ENCODE results near the gene APOA4. TPM values are rescaled to one million over a fixed set of nuclear protein-coding genes. Genes with fewer than 3 reads are reported as not detected.

Gene APOA4
- total RNA-seq, 4 donors from 2014 or later = 2.6 to 3.5 TPM; not detected in 2

- no peak for ATAC-seq
- no peak for DNase-seq
- Histone ChIP-seq H3K9me3 (no peaks in the 10 kb centered on the region), H3K27ac (no peak overlapping the region), H3K4me3 (no peak overlapping the region), H3K27me3 (no peaks in the 10 kb centered on the region), H3K4me1 (no peaks in the 10 kb centered on the region), H3K36me3 (no peaks in the 10 kb centered on the region)
- intact Hi-C loops (cut with DNase I; ENCODE audit: low total_unique reads) (no loop called here), in situ Hi-C loops (cut with MboI; ENCODE audit: low sequenced_read_pairs in 4 of 4) (no loop called here)
- TF ChIP-seq POLR2A (IDR thresholded peaks at IDR 0.05) (no peak), CTCF (IDR thresholded peaks at IDR 0.05 in 4 of 5, conservative IDR thresholded peaks at IDR 0.05 in 1 of 5) (no peak)
These were observed 2.3 kb upstream of the APOA4 start for GRCh38 chr11:116825434-116825833.

DNA sequence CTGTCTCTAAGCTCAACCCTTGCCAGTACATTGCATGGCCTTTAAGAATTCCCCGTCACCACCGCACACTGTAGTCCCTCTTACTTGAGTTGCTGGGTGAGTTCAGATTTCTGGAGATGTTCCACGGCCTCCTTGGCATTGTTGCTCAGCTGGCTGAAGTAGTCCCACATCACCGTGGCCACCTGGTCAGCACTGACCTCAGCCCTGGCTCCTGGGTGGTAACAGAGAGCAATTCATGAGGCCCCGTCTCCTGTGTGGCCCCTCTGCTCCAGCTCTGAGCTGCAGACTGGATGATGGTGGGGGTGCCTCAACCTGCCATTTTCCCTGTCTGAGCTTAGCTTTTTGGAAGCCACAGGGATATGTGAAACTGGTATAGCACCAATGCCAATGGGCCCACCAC is 529 bp downstream of the APOA4 start:
- peak in 1 of 2 donors; percentile 55 for DNase-seq
- H3K9me3 ChIP-seq = no peaks in the 10 kb centered on the region
- H3K36me3 ChIP-seq = no peaks in the 10 kb centered on the region
- H3K4me1 ChIP-seq = no peaks in the 10 kb centered on the region
- no peaks in the 10 kb centered on the region for H3K27me3 ChIP-seq
- ATAC-seq = peak; percentile 60 to 85
- intact Hi-C loops (cut with DNase I; ENCODE audit: low total_unique reads) (no loop called here), in situ Hi-C loops (cut with MboI; ENCODE audit: low sequenced_read_pairs in 4 of 4) (no loop called here)
- no peak overlapping the region for H3K4me3 ChIP-seq
- H3K27ac ChIP-seq = peak overlapping the region in 1 of 4 donors; percentile 60
- TF ChIP-seq CTCF (IDR thresholded peaks at IDR 0.05 in 4 of 5, conservative IDR thresholded peaks at IDR 0.05 in 1 of 5) (no peak), POLR2A (IDR thresholded peaks at IDR 0.05) (no peak)

- H3K9me3 ChIP-seq = no peaks in the 10 kb centered on the region
- in situ Hi-C loops (cut with MboI; ENCODE audit: low sequenced_read_pairs in 4 of 4) = no loop called here
- TF ChIP-seq CTCF (IDR thresholded peaks at IDR 0.05 in 4 of 5, conservative IDR thresholded peaks at IDR 0.05 in 1 of 5) = no peak
- no peak for TF ChIP-seq POLR2A (IDR thresholded peaks at IDR 0.05)
- intact Hi-C loops (cut with DNase I; ENCODE audit: low total_unique reads) = no loop called here
- H3K36me3 ChIP-seq = no peaks in the 10 kb centered on the region
- H3K4me3 ChIP-seq = no peak overlapping the region
- no peak for ATAC-seq
- no peak for DNase-seq
- no peaks in the 10 kb centered on the region for H3K4me1 ChIP-seq
- H3K27me3 ChIP-seq = no peaks in the 10 kb centered on the region
- no peak overlapping the region for H3K27ac ChIP-seq
These were observed 1.8 kb downstream of the APOA4 start for GRCh38 chr11:116821050-116821918.

DNA sequence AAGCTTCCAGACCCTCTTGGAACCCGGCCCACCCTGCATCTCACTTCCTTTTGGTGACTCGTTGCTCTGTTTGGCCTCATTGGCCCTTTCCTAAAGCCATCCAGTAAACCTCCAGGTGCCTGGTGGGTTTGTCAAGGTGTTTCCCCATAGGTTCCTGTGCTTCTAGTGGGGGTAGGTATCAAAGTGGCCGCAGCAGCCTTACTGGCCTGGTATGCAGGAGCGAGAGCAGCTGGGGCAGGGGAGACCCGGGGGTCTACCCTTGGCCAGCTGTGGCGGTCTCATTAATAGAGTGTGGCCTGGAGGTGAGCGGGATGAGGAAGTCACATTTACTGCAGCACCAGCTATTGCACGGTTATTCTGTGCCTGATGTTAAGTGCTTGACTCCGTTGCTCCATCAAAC is 4.1 kb downstream of the APOA4 start:
- TF ChIP-seq POLR2A (IDR thresholded peaks at IDR 0.05) = no peak
- TF ChIP-seq CTCF (IDR thresholded peaks at IDR 0.05 in 4 of 5, conservative IDR thresholded peaks at IDR 0.05 in 1 of 5) = no peak
- peaks cover 0 to 12% of the 10 kb centered on the region in 2 donors for H3K4me1 ChIP-seq
- H3K9me3 ChIP-seq = no peaks in the 10 kb centered on the region
- in situ Hi-C loops (cut with MboI; ENCODE audit: low sequenced_read_pairs in 4 of 4) = no loop called here
- DNase-seq = no peak
- intact Hi-C loops (cut with DNase I; ENCODE audit: low total_unique reads) = no loop called here
- ATAC-seq = no peak
- H3K36me3 ChIP-seq = no peaks in the 10 kb centered on the region
- H3K27ac ChIP-seq = no peak overlapping the region
- H3K4me3 ChIP-seq = no peak overlapping the region
- no peaks in the 10 kb centered on the region for H3K27me3 ChIP-seq
